Stimulated activated CD8-positive, alpha-beta memory T cell treated with anti-CD3 and anti-CD28 coated beads, Interleukin-15, amount 100 ng/mL, for 1 hour (primary cell): ENCODE measurements around the gene SPECC1.
"Not testable (repeated sequence)": the region's sequence is repeated elsewhere in the genome, so short reads cannot be mapped to it uniquely, and the experiment has no call there.

Experiments
- DNase-seq: peaks from one replicate; pipeline ENCODE4 v3.0.0-alpha.2; 2020; ENCODE audit warnings: low read depth

SPECC1 gene

DNA sequence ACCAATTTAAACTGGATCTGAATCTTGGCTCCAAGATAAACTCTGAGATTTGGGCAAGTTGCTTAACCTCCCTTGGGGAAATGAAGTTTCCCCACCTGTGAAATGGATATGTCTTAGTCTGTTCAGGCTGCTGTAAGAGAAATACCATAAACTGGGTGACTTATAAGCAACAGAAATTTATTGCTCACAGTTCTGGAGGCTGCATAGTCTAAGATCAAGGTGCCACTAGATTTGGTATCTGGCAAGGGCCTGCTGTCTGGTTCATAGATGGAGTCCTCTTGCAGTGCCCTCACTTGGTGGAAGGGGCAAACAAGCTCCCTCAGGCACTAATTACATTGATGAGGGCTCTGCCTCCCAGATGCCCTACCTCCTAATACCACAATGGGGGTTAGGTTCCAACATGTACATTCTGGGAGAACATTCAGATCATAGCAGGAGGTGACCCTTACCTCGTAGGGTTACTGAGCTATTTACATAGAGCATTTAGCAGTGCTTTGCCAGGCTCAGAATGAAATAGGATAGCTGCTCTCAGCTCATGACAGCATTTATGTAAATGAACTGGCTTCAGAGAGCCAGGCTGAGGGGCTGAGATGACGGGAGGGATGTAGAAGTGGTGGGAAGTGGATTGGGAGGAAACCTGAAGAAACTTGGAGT lies 83.9 kb downstream of the SPECC1 start:
- no peak for DNase-seq

DNA sequence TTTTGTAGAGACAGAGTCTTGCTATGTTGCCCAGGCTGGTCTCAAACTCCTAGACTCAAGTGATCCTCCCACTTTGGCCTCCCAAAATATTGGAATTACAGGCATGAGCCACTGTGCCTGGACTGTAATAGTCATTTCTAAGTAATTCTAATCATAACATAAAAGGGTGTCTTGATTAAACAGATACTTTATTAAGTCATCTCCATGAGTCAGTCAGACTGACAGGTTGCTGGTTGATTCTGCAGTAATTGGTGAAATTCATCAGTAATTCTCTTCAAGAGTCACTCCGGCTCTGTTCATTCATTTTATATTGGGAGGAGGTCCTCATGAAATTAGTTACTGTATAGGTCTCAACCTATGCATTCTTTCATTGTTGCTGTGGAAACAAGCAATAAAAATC lies 85.6 kb downstream of the SPECC1 start:
- no peak for DNase-seq

DNA sequence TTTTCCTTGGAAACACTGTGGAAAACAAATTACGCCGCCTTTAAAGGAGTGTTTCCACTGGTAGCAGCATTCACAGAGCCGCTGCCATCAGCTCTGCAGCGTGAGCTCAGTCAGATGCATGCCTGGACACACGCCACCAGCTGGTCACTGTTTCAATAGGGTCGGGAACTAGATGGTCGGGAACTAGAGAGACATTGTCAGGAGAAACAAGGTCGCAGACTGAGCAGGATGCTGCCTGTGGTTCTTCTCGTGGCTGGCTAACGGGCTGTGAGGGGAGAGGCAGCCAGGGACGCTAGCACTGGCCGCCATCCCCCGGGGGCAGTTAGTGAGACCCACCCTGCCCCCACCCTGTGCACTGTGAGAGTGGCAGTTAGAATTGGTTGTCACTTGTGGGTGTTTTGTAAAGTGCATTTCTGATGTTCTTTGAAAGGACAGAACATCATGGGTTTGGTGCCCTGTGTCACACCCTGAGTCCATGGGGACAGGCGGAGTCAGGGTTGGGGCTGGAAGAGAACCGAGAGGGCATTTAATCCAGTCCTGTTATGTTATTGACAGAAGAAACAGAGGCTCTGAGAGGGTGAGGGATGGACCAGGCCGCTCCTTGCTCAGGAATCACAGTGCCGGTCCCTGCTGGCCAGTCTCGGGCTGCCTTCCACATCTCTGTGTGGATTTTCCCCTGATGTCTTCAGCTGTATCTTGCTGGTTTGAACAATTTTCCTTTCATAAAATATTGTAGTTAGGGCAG lies 86.3 kb downstream of the SPECC1 start:
- no peak for DNase-seq

DNA sequence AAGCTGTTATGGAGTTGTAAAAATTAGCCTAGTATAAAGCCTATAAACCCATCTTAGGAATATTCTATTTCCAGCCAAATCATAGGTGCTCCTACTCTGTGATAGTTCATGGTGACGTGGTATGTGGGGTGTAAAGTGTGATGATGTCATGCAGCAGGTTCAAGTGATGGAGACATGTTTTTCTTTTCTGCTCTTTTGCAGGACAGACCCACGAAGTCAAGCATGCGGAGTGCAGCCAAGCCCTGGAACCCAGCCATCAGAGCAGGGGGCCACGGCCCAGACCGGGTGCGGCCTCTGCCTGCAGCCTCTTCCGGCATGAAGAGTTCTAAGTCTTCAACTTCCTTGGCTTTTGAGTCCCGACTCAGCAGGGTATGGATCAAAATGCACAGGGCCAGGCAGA lies 87.3 kb downstream of the SPECC1 start:
- no peak for DNase-seq

DNA sequence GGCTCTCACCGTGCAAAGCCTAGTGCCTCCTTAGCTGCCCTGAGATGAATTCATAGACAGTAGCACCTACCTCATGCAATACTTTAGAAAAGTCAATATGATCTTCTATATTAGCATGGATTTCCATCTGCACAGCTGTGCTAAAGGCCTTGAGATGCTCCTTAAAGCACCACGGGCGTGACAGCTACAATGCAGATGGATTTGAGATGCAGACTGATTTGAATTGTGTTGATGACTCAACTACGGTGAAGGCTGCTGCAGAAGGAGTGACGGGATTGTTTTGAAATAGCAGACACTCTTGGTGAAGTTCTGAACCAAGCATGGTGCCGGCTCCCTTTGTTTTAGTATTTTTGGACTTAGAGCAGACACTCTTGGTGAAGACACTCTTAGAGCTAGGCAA lies 88.2 kb downstream of the SPECC1 start:
- DNase-seq: no peak

DNA sequence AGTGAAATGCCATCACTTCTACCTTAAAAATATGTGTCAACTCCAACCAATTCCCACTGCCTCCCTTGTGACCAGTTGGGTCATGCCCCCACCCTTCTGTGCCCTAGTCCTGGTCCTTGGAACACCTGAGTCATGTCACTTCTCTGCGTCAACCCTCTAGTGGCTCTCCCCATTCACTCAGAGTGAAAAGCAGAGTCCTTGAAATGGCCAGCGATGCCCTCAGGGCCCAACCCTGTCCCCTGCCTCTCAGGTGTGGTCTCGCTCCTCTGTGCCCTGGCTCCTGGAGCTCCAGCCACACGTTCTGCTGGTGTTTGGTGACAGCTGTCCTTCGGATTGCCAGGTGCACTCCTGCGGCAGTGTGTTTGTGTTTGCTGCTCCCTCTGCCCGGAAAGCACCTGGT lies 89.2 kb downstream of the SPECC1 start:
- no peak for DNase-seq

DNA sequence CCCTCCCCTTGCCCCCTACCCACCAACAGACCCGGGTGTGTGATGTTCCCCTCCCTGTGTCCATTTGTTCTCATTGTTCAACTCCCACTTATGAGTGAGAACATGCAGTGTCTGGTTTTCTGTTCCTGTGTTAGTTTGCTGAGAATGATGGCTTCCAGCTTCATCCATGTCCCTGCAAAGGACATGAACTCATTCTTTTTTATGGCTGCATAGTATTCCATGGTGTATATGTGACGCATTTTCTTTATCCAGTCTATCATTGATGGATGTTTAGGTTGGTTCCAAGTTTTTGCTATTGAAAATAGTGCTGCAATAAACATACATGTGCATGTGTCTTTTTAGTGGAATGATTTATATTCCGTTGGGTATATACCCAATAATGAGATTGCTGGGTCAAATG lies 91.6 kb downstream of the SPECC1 start:
- DNase-seq: not testable (repeated sequence)

DNA sequence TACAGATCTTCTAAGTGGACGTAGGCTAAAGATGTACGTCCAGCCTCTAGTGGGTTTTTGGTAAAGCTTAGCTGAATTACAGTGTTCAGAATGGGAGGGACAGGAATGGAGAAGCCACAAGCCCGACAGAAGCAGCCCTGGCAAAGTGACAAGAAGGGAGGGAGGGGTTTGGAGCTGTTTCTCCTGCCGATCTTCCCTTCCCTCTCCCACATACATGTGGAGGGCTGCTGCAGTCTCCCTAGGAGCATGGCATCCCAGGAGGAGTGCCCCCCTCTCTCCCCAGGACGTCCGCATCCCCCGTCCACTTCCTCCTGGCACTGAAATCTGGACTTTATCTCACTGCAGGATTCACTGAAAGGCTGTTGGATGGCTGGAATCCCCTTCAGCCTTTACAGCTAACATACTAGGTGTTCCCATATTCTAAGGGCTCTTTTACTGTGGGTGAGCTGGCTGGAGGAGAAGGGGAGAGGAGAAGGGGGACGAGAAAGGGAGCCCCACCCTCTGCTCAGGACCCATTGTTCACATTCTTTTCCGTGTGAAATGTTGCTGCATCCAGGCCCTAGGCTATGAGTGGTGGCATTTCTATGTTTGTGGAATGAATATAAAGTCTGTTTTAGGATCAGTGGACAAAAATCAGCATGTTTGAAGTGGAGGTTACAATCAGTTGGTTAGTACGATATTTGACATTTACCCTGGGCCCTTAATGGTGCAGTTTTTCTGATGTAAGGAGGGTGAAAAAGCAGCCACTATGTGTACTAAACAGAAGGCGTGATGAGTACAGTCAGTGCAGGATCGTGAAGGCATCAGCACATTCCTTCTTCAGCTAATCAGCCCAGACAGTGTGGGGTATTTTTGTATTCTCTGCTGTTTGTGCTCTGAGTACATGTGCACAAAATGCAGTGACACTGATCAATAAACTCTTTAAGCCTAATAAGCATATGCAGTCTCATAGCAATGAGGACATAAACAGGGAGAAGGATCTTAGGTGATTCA lies 94.6 kb downstream of the SPECC1 start:
- DNase-seq: no peak

DNA sequence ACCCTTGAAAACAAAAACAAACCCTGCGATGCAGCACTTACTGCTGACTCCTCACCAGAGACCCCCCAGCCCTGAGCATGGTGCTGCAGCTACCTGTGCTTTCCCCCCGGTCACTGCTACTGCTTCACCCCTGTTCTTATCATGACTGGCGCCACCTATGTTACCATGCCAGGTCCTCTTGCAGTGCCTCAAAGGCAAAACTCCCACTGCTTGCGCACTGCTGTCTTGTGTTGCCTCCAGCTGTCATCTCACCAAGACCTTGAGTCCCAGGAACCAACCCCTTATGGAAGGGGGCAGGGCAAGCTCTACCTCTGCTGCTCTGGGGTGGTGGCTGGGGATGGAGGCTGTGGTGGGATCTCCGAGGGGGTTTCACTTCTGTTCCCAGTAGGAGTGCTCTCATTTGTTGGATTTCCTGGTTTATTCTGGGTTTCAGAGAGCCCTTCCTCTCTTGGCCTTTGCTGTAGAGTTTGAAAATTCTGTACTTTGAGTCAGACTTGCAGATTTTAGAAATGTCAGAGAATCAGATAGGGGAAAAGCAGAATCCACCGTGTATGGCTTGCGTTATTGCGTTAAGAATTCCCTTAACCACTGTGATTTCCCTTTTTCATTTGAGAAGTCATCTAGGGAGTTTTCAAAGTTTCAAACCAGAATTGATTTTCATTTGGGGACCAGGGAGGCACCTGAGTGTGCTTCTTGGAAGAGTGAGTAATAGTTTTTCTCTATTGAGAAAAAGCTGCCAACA lies 96.6 kb downstream of the SPECC1 start:
- no peak for DNase-seq

DNA sequence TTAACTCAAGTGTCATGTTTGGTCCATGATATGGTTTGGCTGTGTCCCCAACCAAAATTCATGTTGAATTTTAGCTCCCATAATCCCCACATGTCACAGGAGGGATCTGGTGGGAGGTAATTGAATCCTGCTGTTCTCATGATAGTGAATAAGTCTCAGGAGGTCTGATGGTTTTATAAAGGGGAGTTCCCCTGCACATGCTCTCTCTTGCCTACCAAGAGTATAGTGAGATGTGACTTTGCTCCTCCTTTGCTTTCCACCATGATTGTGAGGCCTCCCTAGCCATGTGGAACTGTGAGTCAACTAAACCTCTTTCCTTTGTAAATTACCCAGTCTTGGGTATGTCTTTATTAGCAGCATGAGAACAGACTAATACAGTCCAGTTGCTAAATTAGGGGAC lies 97.3 kb downstream of the SPECC1 start:
- DNase-seq: not testable (repeated sequence)

DNA sequence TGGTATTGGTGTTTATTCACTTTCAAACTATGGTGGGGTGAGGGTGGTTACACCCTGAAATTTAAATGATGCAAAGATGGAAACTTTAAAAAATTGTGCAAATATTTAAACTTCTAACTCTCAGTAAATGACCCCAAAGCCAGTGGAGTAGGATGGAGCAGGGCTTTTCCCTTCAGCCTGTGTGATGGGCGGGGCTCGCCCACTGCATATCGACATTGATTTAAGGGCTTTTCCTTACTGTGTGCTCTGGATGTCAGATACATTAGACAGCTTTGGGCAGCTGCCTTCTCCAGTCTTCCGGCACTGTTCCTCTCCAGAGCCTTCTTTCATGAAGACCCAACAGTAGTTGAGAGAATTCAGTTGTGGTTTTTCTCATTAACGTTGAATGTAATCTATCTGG lies 99.9 kb downstream of the SPECC1 start:
- DNase-seq: no peak

DNA sequence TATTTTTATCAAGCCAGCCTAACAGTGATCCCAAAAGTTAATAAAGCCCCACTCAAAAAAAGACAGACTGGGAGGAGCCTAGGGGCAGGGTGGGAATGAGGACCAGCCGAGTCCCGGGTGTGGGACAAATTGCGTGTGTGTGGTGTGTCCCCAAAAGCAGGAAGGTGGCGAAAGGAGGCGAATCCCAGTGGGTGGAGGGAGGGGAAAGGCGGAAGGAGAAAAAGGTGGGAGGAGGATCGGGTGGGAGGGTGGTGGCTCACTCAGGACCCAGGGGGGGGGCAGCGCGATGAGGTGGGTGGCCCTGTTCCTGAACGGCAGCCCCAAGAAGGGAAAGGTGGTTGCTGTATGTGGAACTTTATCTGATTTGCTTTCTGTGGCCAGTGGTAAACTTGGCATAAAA lies 102.4 kb downstream of the SPECC1 start:
- no peak for DNase-seq

DNA sequence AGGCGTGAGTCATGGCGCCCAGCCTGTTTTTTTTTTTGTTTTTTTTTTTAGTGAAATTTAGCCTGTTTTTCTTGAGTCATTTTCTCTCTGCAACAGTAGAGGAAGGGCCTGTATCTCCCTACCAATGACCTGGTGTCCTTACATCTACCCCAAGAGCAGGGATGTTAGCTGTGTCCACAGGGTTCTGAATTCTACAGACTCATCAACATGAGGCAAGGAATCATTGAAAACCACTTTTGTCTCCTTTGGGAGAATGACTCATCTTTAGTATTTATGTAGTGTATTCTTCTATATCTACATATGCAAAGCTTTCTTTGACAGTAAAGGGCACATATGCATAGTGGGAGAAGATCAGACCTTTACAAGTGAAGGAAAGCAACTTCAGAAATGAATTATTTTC lies 105.3 kb downstream of the SPECC1 start:
- no peak for DNase-seq

DNA sequence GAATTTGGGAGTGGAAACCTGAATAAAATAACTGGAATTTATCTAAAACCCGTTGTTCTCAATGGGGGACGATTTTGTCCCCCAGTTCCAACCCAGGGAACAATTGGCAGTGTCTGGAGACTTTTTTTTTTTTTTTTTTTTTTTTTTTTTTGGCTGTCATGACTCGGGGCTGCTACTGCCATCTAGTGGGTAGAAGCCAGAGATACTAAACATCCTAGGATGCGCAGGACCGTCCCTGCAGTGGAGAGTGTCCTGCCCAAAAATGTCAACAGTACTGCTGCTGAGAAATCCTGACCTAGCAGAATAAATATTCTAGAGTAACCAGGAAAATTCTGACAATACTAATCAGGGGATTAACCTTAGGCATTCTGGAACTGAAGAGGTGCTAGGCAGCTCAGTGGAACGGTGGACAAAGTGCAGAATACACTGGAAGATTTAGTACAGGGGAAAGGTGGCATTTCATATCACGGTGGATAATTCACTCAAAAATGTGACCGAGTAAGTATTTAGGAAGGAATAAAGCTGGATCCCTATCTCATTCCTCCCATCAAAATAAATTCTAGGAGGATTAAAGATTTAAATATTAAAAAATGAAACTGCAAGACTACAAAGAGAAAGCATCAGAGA lies 107.6 kb downstream of the SPECC1 start:
- DNase-seq: peak; percentile 20

DNA sequence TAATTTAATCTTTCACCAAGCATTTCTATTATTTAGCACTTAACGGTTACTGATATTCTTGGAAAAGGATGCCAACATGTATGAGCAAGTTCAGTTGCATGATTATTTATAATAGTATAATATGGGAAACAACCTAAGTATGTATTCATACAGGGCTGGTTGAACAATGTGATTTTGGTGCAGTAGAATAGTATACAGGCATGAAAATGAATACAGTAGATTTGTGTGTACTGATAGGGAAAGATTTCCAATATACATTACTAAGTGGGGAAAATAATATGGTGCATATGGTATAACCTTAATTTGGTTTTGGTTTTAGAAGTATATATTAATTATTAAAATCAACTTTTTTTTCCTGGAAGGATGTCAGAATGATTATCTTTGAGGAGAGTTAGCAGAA lies 109.1 kb downstream of the SPECC1 start:
- DNase-seq: no peak

DNA sequence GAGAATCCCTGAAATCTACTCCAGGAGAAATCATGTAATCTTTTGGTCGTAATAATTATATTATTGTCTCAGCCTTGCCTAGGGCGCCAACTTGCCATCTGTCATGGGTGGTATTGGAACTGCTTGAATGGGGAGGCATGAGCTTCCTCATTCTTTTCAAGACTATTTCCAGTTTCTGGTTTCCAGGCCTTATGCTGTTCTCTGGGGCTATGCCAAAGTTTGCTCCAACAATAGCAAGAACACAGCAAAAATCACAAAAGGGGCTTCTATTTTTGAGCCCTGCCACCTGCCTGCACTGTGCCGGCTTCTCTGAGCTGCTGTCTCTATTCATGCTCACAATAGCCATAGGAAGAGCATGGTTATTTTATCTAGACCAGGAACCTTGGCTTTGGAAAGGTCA lies 111.7 kb downstream of the SPECC1 start:
- DNase-seq: no peak

DNA sequence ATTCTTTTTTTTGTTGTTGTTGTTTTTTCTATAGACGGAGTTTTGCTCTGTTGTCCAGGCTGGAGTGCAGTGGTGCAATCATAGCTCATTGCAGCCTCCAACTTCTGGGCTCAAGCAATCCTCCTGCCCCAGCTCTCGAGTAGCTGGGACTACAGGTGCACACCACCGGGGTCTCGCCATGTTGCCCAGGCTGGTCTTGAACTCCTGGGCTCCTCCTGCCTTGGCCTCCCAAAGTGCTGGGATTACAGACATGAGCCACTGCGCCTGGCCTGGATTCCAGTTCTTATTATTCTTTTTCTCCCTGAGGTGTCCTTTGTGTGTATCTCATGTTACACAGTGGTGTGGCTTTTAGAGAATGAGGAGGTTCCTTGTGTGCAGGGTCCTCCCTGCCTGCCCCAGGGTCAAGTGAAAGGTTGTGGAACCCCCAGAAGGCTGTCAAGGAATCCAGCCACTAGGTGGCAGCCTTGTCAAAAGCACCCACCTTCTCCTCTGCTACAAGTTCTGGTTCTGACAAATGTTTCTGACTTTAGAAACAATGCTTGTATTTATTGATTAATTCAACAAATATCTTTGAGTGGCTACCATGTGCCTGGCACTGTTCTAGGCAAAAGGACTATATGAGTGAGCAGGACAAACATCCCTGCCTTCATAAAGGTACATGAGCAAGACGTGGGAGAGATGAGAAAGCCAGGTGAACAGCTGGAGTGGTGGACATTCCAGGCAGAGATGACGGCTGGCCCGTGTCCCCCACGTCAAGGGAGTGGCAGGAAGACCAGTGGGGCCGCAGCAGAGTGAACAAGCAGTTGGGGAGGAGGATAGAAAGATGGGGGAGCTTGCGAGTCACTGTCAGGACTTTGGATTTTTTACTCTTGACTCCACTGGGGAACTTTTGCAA lies 112.4 kb downstream of the SPECC1 start:
- peak; percentile 49 for DNase-seq

DNA sequence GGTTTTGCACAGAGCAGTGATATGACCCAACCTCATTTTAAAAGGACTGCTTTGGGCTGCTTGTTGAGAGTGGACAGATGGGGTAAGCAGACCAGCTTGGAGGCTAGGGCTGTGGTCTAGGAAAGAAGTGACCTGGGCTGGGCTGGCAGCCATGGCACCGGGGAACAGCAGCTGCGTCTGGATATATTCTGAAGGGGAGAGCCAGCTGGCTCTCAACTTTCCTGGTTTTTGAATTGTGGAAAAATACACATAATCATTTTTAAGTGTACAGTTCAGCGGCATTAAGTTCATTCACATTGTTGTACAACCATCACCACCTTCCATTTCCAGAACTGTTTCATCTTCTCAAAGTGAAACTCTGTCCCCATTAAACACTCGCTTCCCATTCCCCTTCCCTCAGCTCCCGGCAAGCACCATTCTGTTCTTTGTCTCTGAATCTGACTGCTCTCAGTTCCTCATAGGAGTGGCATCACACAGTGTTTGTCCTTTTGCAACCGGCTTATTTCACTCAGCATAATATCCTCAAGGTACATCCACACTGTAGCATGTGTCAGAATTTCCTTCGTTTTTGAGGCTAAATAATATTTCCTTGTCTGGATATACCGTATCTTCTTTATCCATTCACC lies 113.2 kb downstream of the SPECC1 start:
- no peak for DNase-seq

DNA sequence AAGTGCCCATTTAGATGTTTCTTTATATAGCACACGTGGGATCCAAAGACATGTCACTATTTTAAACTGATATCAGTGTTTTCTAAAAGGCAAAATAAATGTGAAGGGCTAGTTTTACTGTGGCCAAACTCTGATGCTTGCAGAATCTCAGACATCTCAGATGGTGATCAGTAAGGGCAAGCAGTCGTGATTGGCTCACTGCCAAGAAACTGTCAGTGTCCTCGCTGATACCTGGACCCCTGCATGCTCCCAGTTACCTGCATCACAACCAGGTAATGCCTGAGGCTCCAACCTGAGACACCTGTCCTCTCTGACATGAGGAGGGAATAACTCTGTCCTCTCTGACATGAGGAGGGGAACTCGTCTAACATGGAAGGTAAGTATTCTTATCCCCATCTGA lies 114.0 kb downstream of the SPECC1 start:
- no peak for DNase-seq

DNA sequence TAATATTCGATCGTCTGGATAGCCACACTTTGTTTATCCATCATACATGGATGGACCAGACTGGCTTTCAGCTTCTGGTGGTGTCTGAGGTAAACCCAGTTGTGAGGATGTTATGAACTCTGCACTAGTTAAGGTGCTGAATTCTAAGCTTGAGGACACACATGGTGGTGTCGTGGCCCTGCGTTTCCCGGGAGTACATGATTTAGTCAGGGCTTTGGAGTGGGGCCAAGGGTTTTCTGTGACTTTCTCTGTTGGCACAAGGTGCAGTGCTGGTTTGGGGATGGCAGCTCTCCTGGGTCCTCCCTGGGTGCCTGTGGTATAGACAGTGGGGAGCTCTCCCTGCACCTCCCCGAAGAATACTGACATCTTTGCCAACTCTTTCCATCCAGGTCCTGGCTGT lies 116.6 kb downstream of the SPECC1 start:
- DNase-seq: no peak
